RKO (cell line): ENCODE measurements around the gene SLC6A8.

Experiments used
- DNase-seq: peaks from one replicate; pipeline ENCODE4 v3.0.0-alpha.2; 2016; ENCODE audit warnings: low spot score

The SLC6A8 gene

DNA sequence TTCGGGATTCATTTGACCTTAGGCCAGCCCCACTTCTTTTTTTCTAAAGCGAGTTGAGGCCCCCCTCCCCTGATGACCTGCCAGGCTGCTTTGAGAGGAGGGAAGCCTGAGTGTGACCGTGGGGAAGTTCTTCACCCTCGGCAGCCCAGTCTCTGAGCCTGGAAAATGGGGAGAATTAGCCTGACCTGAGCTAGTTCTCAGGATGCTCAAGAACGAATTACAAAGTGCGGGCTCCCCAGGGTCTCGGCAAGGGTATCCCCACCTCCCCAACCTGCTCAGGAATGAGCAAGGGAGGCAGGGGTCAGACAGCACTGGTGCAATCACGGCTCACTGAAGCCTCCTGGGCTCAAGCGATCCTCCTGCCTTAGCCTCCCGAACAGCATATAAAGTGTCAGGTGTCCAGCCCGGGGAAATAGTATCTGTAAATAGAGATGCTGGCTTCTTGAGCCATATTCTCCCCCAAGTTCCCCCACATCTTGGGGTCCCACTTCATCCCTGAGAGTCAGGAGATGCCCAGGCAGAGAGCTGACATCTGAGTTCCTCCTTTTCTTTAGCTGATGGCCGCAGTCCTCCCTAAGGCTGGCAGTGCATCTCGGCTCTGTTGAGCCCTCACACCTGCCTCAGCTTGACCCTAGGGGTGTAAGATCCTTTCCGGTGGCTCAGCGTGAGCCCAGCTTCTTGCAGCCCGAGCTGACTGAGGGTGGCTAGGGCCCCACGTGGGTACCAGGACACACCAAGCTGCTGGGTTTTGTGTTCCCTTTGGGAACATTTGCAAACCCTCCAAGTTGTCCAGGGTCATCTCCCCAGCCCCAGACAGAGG is 39.2 kb upstream of the SLC6A8 start:
- no peak for DNase-seq

DNA sequence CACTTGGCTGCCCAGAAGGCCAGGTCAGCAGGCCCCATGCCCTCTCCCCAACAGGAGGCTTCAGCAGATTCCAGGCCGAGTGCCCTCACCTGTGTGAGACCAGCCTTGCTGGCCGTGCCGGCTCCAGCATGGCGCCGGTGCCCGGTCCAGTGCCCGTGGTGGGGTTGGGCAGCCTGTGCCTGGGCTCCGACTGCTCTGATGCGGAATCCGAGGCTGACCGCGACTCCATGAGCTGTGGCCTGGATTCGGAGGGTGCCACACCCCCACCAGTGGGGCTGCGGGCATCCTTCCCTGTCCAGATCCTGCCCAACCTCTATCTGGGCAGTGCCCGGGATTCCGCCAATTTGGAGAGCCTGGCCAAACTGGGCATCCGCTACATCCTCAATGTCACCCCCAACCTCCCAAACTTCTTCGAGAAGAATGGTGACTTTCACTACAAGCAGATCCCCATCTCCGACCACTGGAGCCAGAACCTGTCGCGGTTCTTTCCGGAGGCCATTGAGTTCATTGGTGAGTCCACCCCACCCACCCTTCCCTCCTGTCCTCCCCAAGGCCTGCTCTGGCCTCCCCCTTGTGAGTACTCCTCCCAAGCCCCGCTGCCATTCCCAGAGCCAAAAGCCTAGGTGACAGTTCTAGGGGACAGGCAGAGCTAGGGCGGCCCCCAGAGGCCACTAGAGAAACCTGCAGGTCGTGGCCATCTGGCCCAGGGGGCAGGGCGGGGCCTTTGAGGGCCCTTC is 38.4 kb upstream of the SLC6A8 start:
- peak; percentile 68 for DNase-seq

DNA sequence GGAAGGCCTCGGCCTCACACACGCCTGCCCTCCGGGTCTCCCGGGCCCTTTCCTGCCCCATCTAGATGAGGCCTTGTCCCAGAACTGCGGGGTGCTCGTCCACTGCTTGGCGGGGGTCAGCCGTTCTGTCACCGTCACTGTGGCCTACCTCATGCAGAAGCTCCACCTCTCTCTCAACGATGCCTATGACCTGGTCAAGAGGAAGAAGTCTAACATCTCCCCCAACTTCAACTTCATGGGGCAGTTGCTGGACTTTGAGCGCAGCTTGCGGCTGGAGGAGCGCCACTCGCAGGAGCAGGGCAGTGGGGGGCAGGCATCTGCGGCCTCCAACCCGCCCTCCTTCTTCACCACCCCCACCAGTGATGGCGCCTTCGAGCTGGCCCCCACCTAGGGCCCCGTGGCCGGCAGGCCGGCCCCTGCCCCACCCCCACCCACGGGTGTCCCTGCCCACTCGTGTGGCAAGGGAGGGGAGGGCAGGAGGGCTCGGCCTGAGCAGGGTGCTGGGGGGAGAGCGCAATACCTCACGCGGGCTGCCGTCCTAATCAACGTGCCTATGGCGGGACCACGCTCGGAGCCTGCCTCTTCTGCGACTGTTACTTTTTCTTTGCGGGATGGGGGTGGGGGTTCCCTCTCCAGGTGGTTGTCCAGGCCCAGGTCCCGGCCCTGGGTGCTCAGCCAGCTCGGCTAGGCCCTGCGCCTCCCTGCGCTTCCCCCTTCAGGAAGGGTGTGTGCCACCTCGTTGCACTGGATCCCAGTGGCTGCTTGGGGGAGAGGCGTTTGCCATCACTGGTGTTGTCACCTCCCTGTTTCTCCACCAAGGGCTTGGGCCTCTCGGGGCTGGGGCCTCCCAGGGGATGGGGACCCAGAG is 37.6 kb upstream of the SLC6A8 start:
- DNase-seq: no peak

DNA sequence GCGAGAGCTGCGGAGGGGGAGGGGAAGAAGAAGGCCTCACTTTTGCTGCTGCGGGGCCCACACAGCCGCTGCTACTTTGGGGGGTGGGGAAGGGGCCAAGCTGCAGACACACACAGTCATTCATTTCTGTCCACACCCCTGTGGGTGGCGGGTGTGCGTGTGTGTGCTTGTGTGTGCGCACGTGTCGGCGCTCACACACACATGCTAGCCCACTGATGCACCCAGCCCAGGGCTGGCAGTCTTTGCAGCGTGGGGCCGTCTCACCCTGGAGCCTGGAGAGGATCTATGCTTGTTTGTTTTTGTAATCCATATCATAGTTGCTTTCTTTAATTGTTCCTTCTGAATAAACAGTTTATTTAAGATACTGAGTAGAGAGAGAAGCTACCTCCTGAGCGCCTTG is 36.8 kb upstream of the SLC6A8 start:
- DNase-seq: no peak

DNA sequence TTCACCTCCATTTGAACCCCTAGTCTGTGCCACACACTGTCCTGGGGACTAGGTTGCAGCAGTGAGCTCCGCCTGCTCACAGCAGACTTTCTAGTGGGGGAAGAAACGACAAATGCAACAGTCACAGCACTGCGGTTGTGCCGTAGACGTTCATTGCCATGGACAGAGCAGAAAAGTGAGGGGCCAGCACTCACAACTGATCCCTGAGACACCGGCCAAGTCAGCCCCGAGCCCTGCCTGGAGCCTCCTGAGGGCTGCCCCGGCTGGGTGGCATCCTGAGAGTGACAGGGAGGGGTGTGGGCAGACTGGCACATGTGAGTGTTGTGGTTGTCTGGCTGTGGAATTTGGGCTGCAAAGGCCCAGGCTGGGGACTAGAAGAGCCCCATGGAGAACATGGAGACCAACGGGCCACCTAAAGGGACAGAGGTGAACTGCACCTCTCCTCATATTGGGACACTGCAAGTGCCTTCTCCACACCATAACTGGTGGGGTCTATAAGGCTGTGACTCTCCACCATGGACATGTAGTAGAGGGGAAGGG is 36.1 kb upstream of the SLC6A8 start:
- DNase-seq: peak; percentile 32

DNA sequence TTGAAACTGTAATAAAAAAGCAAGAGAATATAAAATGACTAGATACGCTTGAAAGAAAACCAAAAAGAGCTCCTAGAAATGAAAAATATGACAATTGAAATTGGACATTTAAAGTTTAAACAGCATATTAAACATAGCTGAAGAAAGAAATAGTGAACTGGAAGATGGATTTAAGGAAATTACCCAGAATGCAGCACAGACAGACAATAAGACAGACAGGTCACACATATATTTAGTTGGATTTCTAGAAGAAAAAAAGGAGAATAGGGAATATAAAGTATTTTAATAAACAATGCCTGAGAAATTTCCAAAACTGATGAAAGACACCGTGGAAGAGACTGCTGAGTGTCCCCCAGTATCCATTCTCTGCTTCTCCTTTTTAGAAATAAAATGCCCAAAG is 34.2 kb upstream of the SLC6A8 start:
- no peak for DNase-seq

DNA sequence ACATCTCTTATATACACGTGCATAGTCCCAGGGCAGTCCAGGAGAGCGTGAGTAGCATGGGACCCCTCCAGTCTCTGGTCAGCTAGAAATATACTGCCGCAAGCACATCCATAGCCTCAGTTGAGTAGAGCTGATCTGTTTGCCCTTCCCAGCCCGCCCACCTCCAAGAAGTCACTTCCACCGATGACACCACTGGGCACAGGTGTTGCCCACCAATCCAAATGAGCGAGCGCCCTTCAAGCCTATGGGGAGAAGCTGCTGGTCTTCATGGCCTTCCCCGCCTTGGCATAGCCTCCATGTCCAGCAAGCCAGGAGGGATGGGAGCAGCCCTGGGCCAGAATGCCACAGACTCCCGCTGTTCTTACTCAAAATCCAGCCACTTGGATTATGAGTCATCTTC is 30.6 kb upstream of the SLC6A8 start:
- DNase-seq: no peak

DNA sequence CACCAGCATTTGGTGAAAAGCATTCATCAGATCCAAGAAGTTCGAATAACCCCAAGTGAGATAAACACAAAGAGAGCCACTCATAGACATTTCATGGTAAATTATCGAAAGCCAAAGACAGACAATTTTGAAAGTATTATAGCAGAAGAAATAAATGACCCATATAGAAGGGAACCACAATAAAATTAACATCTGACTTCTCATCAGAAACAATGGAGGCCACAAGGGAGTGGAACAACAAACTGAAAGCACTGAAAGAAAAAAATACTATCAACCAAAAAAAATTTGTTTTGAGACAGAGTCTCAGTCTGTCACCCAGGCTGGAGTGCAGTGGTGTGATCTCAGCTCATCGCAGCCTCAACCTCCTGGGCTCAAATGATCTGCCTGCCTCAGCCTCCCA is 28.5 kb upstream of the SLC6A8 start:
- no peak for DNase-seq

DNA sequence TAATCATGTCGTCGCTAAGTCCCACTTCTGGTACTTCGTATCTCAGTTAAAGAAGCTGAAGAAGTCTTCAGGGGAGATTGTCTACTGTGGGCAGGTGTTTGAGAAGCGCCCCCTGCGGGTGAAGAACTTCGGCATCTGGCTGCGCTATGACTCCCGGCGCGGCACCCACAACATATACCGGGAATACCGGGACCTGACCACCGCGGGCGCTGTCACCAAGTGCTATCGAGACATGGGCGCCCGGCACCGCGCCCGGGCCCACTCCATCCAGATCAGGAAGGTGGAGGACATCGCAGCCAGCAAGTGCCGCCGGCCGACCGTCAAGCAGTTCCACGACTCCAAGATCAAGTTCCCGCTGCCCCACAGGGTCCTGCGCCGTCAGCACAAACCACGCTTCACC is 25.5 kb upstream of the SLC6A8 start:
- DNase-seq: no peak

DNA sequence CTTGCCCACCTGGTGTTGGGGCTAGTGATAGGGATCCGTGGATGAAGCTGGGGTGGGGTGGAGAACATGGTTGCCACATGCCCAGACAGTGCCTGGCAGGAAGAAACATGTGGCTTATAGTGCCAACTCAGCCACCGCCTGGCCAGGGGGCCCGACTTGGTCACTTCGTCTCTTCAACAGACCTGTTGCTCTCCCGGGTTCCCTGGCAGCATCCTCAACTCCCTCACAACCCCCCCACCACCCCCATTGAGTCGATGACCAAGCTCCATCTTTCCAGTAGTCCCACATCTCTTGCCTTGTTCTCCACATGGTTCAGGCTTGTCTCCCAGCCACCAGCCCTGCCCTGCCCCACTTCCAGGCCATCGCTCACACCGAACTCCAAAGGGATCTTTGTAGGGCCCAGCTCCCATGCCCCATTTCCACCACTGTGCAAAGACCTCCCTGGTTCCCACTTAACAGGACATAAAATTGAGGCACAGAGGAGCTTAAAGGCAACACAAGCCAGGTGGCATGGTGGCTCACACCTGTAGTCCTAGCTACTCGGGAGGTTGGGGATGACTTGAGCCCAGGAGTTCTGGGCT is 21.9 kb upstream of the SLC6A8 start:
- no peak for DNase-seq

DNA sequence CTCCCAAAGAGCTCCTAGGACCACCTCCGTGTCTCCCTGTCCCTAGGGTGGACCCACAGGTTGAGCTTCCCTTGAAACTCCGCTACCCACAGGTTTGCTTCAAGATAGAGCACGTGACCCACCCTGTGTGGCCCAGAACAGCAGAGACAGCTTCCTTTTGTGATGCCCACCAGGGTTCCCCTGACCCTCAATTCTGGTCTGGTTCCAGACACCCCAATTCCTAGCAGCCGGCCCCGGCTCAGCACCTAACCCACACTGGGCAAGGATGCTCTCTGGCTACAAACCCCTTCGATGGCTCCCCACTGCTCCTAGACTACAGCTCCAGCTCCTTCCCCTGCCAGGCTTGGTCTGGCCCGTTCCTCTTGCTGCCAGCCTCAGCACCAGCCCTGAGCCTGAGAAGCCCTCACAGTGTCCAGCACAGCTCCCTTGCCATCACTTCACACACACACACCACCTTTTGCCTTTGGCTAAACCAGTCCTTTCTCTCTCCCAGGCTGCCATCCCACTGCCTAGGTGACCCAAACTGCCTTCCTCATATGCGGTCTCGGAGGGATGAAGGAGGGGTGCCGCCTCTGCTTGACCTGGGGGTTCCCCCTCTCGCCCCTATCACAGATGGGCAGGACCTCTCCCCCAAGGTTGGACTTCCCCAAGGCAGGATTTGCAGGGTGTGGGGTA is 20.3 kb upstream of the SLC6A8 start:
- DNase-seq: no peak

DNA sequence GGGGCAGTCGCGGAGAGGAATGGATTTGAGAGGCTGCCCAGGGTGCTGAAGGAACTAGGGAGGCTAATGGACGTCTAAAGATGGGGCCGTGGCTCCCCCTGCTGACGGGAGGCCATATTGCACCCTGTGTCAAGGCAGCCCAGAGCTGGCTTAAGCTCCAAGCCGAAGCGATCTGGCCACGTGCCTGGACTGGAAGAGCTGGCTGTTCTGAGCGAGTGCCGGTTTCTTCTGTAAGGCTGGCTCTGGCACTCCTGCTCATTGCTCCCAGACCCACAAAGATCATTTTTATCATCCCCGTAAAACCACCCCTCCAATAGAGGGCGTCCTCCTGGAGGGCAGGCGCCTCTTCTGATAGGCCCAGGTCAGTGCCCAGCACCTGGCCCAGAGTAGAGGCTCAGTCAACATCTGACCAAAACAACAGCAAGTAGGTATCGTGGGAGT is 19.8 kb upstream of the SLC6A8 start:
- DNase-seq: peak; percentile 73

DNA sequence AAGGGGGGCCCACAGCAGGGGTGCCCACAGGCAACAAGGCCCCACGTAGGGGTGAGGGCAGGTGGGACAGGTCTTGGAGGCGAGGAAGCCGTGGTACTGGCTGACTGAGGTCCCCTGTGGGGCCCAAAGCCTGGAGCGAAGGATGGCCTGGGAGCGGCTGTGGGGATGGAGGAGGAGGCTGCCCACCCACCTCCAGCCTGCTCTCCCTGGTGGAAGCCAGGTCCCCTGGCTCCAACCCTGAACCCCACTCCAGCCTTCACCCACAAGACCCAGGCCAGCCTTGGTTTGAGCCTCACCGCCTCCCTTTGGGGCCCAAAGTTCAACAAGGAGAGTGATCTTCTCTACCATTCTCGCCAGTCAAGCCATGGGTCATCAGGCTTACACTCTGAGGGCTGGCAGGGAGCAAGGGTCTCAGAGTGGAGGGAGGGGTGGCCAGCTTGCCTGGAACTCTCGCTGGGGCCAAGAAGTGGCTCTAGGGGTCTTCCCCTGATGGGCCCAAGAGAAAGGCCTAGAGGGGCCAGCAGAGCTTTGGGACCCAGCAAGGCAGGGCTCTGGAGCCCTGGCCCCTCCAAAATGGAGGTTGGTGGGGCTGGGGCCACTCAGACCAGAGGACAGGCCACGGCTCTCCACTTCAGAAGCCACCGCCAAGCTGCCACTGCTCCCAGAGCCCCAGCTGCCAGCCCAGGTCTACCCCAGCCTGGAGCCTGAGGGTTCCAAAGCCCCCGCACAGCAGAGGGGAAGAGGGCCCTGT is 19.1 kb upstream of the SLC6A8 start:
- DNase-seq: no peak

DNA sequence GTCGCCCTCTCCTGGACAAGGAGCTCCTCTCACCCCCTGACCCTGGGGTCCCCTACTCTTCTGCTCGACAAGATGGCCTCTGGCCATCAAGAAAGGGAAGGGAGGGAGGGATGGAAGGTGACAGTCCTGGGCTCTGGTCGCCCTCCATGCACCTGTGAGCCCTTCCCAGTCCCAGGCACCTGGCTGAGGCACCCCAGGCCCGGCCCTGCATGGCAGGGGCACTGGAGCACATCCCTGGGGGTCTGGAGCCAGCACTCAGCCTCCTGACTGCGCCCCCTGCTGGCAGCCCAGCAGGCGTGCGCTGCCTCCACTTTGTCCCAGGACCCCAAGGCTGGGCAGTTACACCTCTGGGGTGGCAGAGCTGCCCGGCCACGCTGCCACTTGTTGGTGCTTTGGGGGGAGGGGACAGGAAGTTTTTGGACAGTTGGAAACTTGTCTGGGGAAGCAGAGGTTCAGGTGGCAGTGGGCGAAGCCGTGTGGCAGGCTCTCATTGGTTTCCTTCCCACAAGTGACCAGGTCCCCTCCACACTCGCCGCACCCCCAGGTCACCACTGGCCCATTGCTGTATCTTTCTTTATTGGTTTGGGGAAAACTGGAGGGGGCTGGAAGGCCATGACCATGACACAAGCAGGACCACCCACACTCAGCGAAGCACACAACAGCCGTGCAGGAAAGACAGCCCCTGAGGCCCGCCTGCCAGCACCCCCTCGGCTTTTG is 18.4 kb upstream of the SLC6A8 start:
- DNase-seq: no peak

DNA sequence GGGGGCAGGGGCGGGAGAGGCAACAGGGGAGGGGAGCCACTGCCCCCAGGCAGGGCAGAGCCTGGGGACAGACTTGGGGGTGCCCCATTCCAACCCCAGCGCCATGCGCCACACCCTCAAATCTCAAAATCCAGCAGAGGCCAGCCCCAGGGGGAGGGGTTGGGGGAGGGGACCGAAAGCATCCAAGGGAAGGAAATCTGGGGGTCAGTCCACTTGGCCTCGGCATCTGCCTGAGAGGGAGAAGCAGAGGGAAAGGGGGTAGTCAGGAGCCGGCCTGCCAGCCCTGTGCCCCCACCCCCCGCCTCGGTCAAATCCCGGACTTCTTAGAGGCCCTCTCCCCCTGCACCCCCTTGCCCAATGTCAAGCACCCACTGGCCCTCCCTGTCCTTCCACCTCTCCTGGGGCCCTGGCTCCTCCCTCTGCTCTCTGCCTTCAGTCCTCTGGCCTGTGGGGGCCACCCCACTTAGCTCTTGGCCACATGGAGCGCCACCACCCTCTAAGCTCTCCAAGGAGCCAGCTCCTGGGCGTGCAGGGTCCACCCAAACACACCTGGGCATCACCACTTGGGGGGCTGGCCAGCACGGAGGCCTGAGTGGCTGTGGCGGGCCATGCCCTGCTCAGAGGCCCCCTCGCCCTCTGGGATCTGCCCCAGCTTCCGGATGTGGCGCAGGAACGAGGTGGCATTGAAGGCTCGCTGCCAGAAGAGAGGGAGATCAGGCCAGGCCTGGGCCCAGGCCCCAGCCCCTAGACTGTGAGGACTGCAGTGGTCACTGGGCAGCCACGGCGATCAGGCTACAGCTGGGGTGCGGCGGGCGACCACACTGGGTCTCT is 17.6 kb upstream of the SLC6A8 start:
- DNase-seq: no peak

DNA sequence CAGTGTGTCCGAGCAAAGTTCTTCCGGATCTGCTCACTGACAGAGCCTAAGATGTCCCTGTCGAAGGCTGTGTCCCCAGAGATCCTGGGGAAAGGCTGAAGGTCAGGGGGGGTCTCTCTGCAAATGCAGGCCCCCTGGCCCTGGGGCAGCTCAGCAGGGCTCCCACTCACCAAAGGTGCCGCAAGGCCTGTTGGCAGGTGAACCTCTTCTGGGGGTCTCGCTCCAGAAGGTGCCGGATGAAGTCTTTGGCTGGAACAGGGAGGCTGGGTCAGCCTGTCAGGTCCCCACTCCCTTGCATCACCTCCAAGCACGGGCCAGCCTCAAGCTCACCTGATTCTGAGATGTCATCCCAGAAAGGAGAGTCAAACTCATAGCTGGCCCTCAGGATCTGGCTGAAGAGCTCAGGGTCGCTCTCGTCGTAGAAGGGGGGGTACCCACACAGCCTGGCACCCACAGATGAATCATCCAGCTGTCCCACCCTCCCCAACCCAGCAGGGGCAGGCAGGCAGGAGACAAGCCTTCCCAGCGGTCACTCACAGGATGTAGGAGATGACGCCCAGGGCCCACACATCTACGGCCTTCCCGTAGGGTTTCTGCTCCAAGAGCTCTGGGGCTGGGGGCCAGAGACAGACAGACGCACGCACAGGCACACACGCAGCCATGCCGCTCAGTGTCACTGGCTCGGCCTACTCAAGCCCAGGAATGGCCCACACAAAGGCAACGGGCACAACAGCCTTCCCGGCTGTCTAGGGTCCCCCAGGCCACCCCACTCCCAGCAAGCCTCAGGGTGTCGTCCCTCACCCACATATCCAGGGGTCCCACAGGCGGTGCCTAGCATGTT is 16.8 kb upstream of the SLC6A8 start:
- no peak for DNase-seq

DNA sequence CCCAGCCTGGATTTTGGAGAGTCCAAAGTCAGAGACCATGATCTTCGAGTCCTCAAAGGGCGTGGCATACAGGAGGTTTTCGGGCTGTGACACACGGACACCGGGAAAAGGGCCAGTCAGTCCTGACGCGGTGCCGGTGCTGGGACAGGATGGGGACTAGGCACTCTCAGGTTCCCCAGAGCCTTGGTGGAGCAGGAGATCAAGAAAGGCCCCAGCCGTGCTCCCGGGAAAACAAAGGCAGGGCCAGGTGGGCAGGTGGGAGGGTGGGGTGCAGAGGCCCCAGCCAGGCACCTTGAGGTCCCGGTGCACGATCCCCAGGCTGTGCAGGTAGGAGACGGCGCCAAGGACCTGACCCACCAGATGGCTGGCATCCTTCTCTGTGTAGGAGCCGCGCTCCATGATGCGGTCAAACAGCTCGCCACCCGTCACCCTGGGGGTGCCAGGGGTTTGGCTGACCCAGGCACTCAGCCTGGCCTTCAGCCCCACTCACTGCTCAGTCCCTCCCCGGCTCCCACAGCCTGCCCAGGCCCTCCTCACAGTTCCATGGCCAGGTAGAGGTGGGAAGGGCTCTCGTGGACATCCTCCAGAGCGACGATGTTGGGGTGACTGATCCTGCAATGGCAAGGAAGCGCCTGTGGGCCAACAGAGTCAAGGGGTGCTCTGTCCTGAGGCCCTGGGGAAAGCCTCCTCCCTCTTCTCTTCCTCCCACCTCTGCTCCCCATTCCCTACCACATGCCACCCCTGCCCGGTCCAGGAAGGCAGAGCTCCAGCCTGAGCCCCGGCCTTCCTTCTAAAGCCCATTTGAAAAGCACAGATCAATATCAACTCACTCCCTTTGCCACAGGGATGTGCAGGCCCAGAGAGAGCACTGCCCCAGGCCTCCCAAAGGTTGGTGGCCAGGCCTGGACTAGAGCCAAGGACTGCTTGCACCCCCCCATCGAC is 15.9 kb upstream of the SLC6A8 start:
- DNase-seq: no peak
